ENCODE data around the gene PSORS1C1. TPM values are rescaled to one million over a fixed set of nuclear protein-coding genes. Genes with fewer than 3 reads are reported as not detected.
A peak's percentile ranks its signal among the peaks of the same experiment; 100 is the strongest.
"Not testable (repeated sequence)": the region's sequence is repeated elsewhere in the genome, so short reads cannot be mapped to it uniquely, and the experiment has no call there.

The PSORS1C1 gene
- total and polyA plus RNA-seq, 2 of the 4 experiments (the other 2 are of a cell fraction), result 0.36 to 1.1 TPM

DNA sequence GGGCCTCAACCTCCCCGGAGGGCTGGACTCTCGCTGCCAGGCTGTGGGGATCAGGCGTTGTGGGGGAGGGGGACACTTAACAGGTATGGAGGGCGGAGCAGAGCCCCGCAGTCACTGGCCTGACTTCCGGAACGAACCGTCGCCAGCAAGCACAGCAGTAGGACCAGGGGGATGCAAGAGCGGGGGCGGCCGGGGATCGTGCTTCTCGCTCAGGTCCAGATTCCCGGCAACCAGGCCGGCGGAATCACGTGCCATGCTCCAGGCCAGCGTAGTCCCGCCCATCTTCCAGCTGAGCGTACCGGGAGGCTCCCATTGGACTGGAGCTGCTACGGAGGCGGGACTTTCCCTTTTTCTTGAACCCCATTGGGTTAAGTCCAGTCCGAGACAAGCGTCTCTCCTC is 65.9 kb downstream of the PSORS1C1 start:
- H3K4me1 ChIP-seq (ENCODE audit: control insufficient read depth, insufficient read depth, low read length), result peaks cover 6% of the 10 kb centered on the region
- H2AK9ac ChIP-seq (replicated peaks; ENCODE audit: low read depth, low read length, poor library complexity), result peak overlapping the region; percentile 50
- no peaks in the 10 kb centered on the region for H3K79me1 ChIP-seq (ENCODE audit: low read depth in 1 of 2, low read length in 2 of 2)
- no peak overlapping the region for H2AK5ac ChIP-seq (ENCODE audit: low read depth, low read length)
- H4K20me1 ChIP-seq (ENCODE audit: insufficient read depth, low read length), result no peaks in the 10 kb centered on the region
- H3K18ac ChIP-seq (ENCODE audit: low read depth, low read length), result no peak overlapping the region
- no peak overlapping the region for H3K14ac ChIP-seq (replicated peaks; ENCODE audit: low read depth, low read length)
- CTCF ChIA-PET, result no interaction called here
- H2BK120ac ChIP-seq (ENCODE audit: low read depth, low read length), result no peak overlapping the region
- WGBS, 2 experiments (ENCODE audit: extremely low coverage in 2 of 2, insufficient read length in 1 of 2), result 68% methylated on average over 15 of the region's 26 CpGs; no CpG with 5 or more reads in 1 of the 2 experiments
- dilution Hi-C loops (cut with HindIII; ENCODE audit: low sequenced_read_pairs, unreplicated experiment) (no loop called here), in situ Hi-C loops (cut with MboI; ENCODE audit: low sequenced_read_pairs) (no loop called here), intact Hi-C loops (cut with micrococcal nuclease) (no loop called here)
- no peak overlapping the region for H2BK15ac ChIP-seq (ENCODE audit: low read depth, low read length)
- no peak overlapping the region for H3K4ac ChIP-seq (ENCODE audit: low read depth, low read length)
- POLR2A ChIA-PET (ENCODE audit: unreplicated experiment), result no interaction called here
- H3K23ac ChIP-seq (ENCODE audit: low read depth, low read length), result no peak overlapping the region
- H3K27ac ChIP-seq (ENCODE audit: insufficient read depth, low read length), result no peak overlapping the region
- H4K91ac ChIP-seq (ENCODE audit: insufficient read depth, low read depth, low read length), result no peak overlapping the region
- peak overlapping the region in 1 of 2 experiments; percentile 25; a peak in 1 of 4 replicates for H4K8ac ChIP-seq (ENCODE audit: low read depth in 2 of 2, low read length in 2 of 2)
- H3K56ac ChIP-seq (ENCODE audit: extremely low read depth, insufficient read depth, low read length), result no peak overlapping the region
- H3K4me2 ChIP-seq (ENCODE audit: low read depth, low read length), result no peak overlapping the region
- no peaks in the 10 kb centered on the region for H3K9me3 ChIP-seq (ENCODE audit: control insufficient read depth, insufficient read depth, low read length)
- peaks cover 5% of the 10 kb centered on the region; the same call in 1 of the 2 replicates for H3K9me1 ChIP-seq (ENCODE audit: insufficient read depth, low read length)
- DNase-seq, result no peak
- no peak overlapping the region for H3K9ac ChIP-seq (ENCODE audit: low read depth, low read length)
- peak overlapping the region; percentile 81 for H2AFZ ChIP-seq (replicated peaks; ENCODE audit: low read length, poor library complexity)
- no peak overlapping the region for H4K5ac ChIP-seq (ENCODE audit: low read depth, low read length)
- H3K36me3 ChIP-seq (ENCODE audit: control insufficient read depth, insufficient read depth, low read length), result no peaks in the 10 kb centered on the region
- no TSS peak for BruUV-seq (replicated peaks)
- no peak overlapping the region for H3K4me3 ChIP-seq (ENCODE audit: insufficient read depth, low read depth, low read length)
- TF ChIP-seq, protein P1, sequence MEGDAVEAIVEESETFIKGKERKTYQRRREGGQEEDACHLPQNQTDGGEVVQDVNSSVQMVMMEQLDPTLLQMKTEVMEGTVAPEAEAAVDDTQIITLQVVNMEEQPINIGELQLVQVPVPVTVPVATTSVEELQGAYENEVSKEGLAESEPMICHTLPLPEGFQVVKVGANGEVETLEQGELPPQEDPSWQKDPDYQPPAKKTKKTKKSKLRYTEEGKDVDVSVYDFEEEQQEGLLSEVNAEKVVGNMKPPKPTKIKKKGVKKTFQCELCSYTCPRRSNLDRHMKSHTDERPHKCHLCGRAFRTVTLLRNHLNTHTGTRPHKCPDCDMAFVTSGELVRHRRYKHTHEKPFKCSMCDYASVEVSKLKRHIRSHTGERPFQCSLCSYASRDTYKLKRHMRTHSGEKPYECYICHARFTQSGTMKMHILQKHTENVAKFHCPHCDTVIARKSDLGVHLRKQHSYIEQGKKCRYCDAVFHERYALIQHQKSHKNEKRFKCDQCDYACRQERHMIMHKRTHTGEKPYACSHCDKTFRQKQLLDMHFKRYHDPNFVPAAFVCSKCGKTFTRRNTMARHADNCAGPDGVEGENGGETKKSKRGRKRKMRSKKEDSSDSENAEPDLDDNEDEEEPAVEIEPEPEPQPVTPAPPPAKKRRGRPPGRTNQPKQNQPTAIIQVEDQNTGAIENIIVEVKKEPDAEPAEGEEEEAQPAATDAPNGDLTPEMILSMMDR (conservative IDR thresholded peaks at IDR 0.05; ENCODE audit: low read depth, low read length), result no peak
- TF ChIP-seq, protein P2, sequence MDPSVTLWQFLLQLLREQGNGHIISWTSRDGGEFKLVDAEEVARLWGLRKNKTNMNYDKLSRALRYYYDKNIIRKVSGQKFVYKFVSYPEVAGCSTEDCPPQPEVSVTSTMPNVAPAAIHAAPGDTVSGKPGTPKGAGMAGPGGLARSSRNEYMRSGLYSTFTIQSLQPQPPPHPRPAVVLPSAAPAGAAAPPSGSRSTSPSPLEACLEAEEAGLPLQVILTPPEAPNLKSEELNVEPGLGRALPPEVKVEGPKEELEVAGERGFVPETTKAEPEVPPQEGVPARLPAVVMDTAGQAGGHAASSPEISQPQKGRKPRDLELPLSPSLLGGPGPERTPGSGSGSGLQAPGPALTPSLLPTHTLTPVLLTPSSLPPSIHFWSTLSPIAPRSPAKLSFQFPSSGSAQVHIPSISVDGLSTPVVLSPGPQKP (IDR thresholded peaks at IDR 0.05; ENCODE audit: borderline replicate concordance, low read depth, low read length), result no peak
- TF ChIP-seq RAD21 (IDR thresholded peaks at IDR 0.05; ENCODE audit: low read length) (no peak), CHD1 (IDR thresholded peaks at IDR 0.05; ENCODE audit: low read depth, low read length) (no peak)
- no peak overlapping the region for H2BK5ac ChIP-seq (ENCODE audit: low read depth, low read length, poor library complexity, severe bottlenecking)
- H2BK20ac ChIP-seq (ENCODE audit: low read depth, low read length), result no peak overlapping the region
- H3K27me3 ChIP-seq (ENCODE audit: control insufficient read depth, insufficient read depth, low read length), result no peaks in the 10 kb centered on the region
- ATAC-seq (ENCODE audit: low read depth), result 0 out of 2 replicates have a peak, but pooled peaks have one; percentile 36

DNA sequence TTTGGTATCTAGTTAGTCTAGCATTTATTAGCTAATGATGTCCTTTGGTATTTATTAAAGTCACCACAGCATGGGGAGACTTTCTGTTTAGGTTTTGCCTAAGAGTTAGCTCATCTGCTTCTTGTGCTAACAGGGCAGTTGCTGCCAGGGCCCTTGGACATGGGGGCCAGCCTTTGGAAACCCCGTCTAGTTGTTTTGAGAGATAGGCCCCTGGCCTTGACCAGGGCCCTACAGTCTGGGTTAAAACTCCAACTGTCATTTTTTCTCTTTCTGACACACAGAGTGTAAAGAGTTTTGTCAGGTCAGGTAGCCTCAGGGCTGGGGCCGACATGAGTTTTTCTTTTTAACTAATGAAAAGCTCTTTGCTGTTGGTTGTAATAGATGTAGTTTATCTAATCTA is 68.7 kb downstream of the PSORS1C1 start:
- ATAC-seq (ENCODE audit: low read depth), result not testable (repeated sequence)

More for the DNA sequence above, 68.7 kb downstream of the PSORS1C1 start:
- H3K9me3 ChIP-seq (ENCODE audit: control insufficient read depth, insufficient read depth, low read length); dilution Hi-C loops (cut with HindIII; ENCODE audit: low sequenced_read_pairs, unreplicated experiment); H3K9ac ChIP-seq (ENCODE audit: low read depth, low read length); CTCF ChIA-PET; H2BK5ac ChIP-seq (ENCODE audit: low read depth, low read length, poor library complexity, severe bottlenecking); H3K23ac ChIP-seq (ENCODE audit: low read depth, low read length); H2AK9ac ChIP-seq (replicated peaks; ENCODE audit: low read depth, low read length, poor library complexity); H4K91ac ChIP-seq (ENCODE audit: insufficient read depth, low read depth, low read length); H2BK120ac ChIP-seq (ENCODE audit: low read depth, low read length); H3K27ac ChIP-seq (ENCODE audit: insufficient read depth, low read length); H4K20me1 ChIP-seq (ENCODE audit: insufficient read depth, low read length); H3K4me3 ChIP-seq (ENCODE audit: insufficient read depth, low read depth, low read length); POLR2A ChIA-PET (ENCODE audit: unreplicated experiment); H3K4me1 ChIP-seq (ENCODE audit: control insufficient read depth, insufficient read depth, low read length); H3K9me1 ChIP-seq (ENCODE audit: insufficient read depth, low read length); H3K27me3 ChIP-seq (ENCODE audit: control insufficient read depth, insufficient read depth, low read length); H3K56ac ChIP-seq (ENCODE audit: extremely low read depth, insufficient read depth, low read length); H3K4me2 ChIP-seq (ENCODE audit: low read depth, low read length); DNase-seq; H2AFZ ChIP-seq (replicated peaks; ENCODE audit: low read length, poor library complexity); H3K18ac ChIP-seq (ENCODE audit: low read depth, low read length); H2AK5ac ChIP-seq (ENCODE audit: low read depth, low read length); intact Hi-C loops (cut with micrococcal nuclease); H3K4ac ChIP-seq (ENCODE audit: low read depth, low read length); BruUV-seq (replicated peaks); H3K79me1 ChIP-seq (ENCODE audit: low read depth in 1 of 2, low read length in 2 of 2); H4K5ac ChIP-seq (ENCODE audit: low read depth, low read length); H3K14ac ChIP-seq (replicated peaks; ENCODE audit: low read depth, low read length); H4K8ac ChIP-seq (ENCODE audit: low read depth in 2 of 2, low read length in 2 of 2); H3K36me3 ChIP-seq (ENCODE audit: control insufficient read depth, insufficient read depth, low read length); in situ Hi-C loops (cut with MboI; ENCODE audit: low sequenced_read_pairs); H2BK15ac ChIP-seq (ENCODE audit: low read depth, low read length); H2BK20ac ChIP-seq (ENCODE audit: low read depth, low read length): not testable (repeated sequence)
- no CpG with 5 or more reads among the region's 2 CpGs for WGBS, 2 experiments (ENCODE audit: extremely low coverage in 2 of 2, insufficient read length in 1 of 2)
